ENCODE measurements around the gene CLCN6.

DNA sequence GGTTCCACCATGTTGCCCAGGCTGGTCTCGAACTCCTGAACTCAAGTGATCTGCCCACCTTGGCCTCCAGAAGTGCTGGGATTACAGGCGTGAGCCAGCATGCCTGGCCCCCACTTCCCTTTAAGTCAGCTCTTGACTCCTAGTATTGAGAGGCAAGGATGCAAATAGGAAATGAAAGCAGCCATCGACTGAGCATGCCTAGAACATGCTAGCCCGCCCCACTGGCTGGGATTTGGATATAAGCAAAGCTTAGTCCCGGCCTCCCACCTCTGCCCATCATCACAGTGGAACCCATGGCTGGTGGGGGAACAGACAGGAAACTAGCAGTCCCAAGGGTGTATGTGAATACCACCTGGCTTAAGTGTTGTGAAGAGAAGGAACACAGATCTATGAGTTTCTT, 33.5 kb upstream of the CLCN6 start:
- no peak for TF ChIP-seq POLR2A (IDR thresholded peaks at IDR 0.05; ENCODE audit: low read depth, low read length)
- no peak for TF ChIP-seq TAF1 (IDR thresholded peaks at IDR 0.05; ENCODE audit: borderline replicate concordance, low read depth, low read length)
- TF ChIP-seq POLR2AphosphoS5 (IDR thresholded peaks at IDR 0.05; ENCODE audit: low read depth, low read length): no peak

All from GM12892 (cell line).